GM18508 (cell line): ENCODE results near the gene WNT8A.

Source experiments
- ATAC-seq: cut with Tn5 transposase; IDR thresholded peaks from one replicate; pipeline ENCODE4 v1.9.1; 2021; ENCODE audit warnings: moderate number of reproducible peaks; ENCODE audit not compliant: insufficient read depth, unreplicated experiment

WNT8A gene

DNA sequence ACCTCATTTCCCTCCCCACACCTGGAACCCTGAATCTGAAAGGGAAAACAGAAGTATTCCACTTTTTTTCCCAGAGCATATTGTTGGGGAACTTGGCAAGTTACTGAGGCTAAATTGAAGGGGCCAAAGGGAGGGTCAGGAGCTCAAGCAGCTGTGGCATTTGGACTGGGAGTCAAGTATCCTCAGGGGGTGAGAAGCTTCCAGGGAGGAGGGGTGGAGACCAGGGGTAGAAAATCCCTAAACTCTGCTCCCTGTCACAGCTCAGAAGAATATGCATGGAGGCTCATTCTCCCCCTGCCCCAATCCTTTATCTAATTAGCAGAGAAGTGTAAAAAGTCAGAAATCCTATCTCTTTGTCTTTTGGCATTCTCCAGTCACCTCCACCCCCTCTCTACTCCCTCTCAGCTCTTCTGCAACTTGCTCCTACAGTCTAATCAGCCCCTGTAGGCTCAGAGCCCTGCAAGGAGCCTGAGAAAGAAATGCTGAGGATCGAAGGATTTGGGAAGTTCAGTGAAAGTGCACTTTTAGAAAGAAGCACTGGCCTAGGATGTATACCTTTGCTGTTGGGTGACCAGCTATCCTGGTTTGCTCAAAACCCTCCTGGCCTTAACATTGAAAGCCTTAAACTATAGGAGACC lies 5.7 kb upstream of the WNT8A start:
- ATAC-seq, result no peak

- no peak for ATAC-seq
These were observed 1.8 kb upstream of the WNT8A start for GRCh38 chr5:138082033-138082432.

- no peak for ATAC-seq
These were observed 7.9 kb downstream of the WNT8A start for GRCh38 chr5:138091685-138092084.

DNA sequence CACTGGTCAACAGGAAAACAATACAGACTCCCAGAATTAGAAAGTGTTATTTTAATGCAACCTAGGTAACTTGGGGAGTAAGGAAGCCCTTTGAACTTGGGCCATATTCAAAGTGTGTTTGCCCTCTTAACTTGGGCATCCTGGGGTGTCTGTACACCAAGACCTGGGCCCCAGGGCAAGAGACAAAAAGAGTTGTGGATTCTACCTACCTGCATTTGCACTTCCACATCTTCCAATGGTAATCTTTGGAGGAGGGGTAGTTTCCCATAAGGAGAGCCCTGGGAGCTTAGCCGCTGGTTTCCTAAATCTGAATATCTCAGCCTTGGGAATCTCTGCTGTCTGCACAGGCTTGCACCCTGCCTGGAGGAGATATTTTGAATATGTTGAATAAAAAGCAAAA lies 8.5 kb downstream of the WNT8A start:
- ATAC-seq, result no peak

DNA sequence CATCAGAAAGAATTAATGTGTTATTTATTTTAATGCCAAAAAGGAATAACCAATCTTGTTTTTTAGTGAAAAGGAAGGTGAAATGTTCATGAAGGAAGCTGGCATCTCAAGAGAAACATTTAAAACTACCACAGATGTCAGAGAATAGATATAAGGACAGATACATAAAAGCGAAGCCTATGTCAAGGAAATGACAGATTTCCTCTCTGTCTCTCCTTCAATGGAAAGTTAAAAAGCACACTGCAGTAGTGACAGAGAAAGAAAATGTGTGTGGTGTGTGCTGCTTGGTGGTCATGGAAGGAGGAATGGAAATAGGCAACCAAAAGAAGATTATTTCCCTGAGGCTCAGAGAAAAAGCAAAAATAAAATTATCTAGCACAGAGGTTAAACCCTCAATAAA lies 9.2 kb downstream of the WNT8A start:
- no peak for ATAC-seq

GRCh38 chr5:138095100-138095907 lies 11.5 kb downstream of the WNT8A start:
- ATAC-seq, result no peak

DNA sequence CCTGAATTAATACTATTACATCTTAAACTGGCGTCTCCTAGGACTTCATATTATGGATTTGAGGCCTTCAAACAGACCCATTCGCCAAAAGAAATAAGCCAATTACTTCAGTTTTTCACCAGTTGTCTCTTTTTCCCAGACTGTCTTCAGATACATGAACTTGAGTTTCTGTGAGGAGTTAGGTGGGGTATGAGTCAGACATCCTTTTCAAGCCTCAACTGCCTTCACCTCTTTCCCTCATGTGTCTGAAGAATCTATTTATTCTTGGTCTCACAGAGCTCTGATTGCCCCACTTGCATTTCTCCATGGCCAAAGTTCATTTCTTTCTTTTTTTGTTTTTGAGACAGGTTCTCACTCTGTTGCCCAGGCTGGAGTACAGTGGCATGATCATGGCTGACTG lies 12.5 kb downstream of the WNT8A start:
- ATAC-seq, result no peak

DNA sequence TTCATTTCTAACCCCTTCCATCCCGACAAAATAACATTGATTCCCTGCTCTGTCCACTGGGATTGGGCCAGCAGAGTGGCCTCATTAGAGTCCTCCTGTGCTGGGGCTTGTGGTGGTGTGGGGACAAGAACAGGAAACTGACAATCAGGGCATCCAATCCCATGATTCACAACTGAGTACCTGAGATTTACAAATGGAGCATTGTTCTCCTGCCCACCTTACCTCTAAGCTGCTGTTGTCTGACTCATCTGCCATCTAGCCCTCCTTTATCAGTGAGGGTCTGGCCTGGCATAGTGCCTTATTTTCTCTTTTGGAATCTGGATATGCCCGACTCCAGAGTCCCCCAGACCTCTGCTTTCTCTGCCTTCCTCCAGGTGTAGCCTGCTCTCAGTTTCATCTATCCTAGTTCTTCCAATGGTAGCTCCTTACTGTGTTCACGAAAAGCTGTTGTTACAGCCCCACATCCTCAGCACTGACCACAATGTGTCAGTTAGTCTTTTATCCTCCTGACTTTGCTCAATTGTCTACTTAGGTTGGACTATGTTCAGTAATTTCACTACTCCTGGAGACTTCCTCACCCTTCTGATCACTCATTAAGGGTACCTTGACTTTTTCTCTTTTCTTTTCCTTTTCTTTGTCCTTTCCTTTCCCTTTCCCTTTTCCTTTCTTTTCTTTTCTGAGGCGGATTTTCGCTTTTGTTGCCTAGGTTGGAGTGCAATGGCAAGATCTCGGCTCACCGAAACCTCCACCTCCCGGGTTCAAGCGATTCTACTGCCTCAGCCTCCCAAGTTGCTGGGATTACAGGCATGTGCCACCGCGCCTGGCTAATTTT lies 13.4 kb downstream of the WNT8A start:
- no peak for ATAC-seq

DNA sequence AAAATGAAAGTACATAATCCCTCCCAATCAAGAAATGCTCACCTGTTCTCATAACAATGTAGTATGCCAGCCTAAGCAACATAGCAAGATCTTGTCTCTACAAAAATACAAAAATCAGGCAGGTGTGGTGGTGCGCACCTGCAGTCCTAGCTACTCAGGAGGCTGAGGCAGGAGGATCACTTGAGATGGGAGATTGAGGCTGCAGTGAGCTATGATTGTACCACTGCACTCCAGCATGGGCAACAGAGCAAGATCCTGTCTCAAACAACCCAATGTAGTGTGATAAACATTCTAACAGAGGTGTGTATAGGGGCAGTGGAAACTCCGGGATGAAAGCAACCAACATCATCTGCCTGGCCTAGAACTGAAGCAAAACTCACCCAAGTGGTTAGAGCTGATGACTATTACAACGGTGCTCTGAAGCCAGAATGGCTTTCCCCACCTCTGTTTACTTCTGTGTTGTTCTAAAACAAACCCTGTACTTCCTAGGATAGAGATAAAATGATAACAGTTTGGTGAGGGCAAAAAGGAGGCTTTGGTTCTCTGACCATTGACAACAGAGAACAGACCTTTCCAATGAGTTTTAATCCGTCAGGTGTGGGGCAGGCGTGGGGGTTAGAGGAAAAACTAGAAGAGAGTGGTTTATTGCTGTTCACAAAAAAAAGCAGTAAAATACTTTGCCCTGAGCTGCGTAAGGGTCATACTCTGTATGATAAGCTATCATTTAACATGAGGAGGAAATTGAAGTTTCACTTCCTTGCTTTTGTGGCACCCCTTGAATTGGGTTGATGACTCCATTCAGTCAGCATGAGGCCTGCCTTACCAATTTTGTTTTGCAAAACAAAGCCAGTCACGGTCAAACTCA lies 18.9 kb downstream of the WNT8A start:
- ATAC-seq, result no peak

DNA sequence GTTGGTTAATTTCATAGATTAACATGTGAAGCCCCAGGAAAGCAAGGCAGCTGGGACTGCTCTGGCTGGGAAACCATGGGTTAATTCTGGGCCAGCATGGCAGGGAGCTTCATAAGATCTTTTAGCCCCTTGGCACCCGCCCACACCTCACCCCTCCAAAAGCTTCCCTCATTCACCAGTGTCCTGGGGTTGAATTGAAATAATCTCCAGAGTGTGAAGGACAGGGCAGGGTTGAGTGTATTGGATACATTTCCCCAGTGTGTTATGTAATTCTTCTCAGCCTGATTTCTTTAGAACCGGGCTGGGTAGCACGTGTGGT lies 19.4 kb downstream of the WNT8A start:
- no peak for ATAC-seq

DNA sequence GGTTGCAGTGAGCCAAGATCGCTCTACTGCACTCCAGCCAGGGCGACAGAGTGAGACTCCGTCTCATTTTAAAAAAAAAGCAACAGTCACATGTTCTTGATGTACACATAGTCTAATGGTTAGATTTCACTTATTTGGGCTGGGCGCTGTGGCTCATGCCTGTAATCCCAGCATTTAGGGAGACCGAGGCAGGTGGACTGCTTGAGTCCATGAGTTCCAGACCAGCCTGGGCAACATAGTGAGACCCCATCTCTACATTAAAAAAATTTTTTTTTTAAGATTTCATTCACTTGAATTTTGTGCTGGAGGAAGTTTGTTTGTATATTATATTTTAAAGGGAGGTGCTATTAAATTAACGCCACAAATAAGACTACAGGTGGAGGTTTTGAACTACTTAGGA lies 21.9 kb downstream of the WNT8A start:
- no peak for ATAC-seq

GRCh38 chr5:138107213-138107612 lies 23.4 kb downstream of the WNT8A start:
- no peak for ATAC-seq

- no peak for ATAC-seq
These were observed 25.8 kb downstream of the WNT8A start for GRCh38 chr5:138109463-138110265.

GRCh38 chr5:138110266-138110963 lies 26.6 kb downstream of the WNT8A start:
- ATAC-seq, result no peak

GRCh38 chr5:138111181-138111580 lies 27.3 kb downstream of the WNT8A start:
- ATAC-seq, result no peak

DNA sequence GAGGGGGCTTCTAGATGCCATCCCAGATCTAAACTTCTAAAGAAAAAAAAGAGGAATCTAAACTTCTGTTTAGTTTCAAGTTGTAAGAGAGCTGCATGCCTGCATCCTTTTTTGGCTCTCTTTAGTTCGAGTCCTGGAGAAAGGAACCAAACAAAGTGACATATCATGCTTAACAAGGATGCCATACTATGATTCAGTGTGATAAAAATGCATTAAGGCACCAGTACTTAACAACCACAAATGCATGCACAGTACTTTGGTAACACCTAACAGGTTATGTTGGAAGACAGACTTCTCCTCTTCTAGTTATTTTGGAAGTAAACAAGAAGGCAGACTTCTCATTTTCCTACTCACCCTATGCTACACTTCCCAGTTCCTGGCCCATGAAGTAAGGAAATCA lies 28.1 kb downstream of the WNT8A start:
- ATAC-seq, result no peak

DNA sequence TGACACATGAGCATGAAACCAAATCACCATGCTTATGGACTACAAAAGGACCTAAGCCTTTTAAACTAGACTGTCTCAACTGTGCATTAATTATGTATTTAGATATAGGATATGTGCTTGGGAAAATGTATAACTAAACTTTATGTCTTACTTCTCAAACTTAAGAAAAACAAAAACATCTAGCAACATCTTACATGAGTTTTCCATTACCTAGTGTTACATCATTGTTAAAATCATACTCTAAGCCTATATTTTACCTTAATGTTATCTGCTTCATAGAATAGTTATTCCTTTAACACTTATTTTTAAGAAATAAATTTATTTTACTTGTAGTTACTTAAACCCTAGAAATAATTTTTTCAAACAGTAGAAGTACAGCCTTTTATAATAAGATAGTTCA lies 31.4 kb downstream of the WNT8A start:
- no peak for ATAC-seq

- ATAC-seq, result no peak
These were observed 44.5 kb downstream of the WNT8A start for GRCh38 chr5:138128334-138128733.

DNA sequence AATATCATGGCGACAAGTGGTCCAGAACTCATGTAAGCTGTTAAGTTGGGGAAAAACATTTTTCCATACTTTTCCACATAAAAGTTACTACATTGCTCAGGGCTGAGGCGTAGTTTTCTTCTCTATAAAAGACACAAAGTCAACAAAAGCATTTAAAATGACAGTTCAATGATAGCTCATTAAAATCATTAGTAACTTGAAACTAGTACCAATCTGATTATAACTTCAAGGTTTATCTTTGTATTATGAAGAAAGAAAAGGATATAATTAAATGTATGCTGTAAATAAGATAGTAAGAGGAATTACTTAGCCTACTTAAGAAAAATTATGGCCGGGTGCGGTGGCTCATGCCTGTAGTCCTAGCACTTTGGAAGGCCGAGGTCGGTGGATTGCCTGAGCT lies 45.5 kb downstream of the WNT8A start:
- no peak for ATAC-seq
